HepG2 (cell line): ENCODE data around the gene DLX1. TPM values are rescaled to one million over a fixed set of nuclear protein-coding genes. Genes with fewer than 3 reads are reported as not detected.

Experiments used
- EP300 ChIP-seq, 3 experiments: sonication (generic) in 1 of 3; formaldehyde crosslinking in 1 of 3; IDR thresholded peaks; 2 replicates each; pipeline versions ENCODE4 v1.5.1 to v1.6.1; 2011 to 2020; ENCODE audit warnings: low read depth in 2 of 3, low read length in 2 of 3, borderline replicate concordance in 1 of 3, improper control_type of control experiment in 1 of 3, mild to moderate bottlenecking in 1 of 3, missing genetic modification reagents in 1 of 3, moderate library complexity in 1 of 3
- FOXA1 ChIP-seq, 2 experiments: fragments of 450-650 bp in 1 of 2; sonication (generic) in 1 of 2; formaldehyde crosslinking in 1 of 2; IDR thresholded peaks; 2 replicates each; pipeline versions ENCODE4 v1.4.0 to v1.6.1; 2016 to 2020; ENCODE audit warnings: missing genetic modification reagents in 1 of 2
- KLF6 ChIP-seq: IDR thresholded peaks from 2 replicates; pipeline ENCODE4 v1.8.0; 2016; ENCODE audit warnings: missing biosample characterization, missing genetic modification reagents
- MXI1 ChIP-seq: IDR thresholded peaks from 3 replicates; pipeline ENCODE4 v1.6.1; 2012; ENCODE audit warnings: low read depth, low read length, inconsistent platforms, borderline replicate concordance
- NONO ChIP-seq, 2 experiments: fragments of 450-650 bp in 1 of 2; sonication (generic) in 1 of 2; formaldehyde crosslinking in 1 of 2; IDR thresholded peaks in 1 of 2; conservative IDR thresholded peaks in 1 of 2; 2 replicates each; pipeline versions ENCODE4 v1.6.1 to v1.8.0; 2017 to 2022; ENCODE audit warnings: mild to moderate bottlenecking in 1 of 2, missing genetic modification reagents in 1 of 2, moderate library complexity in 1 of 2
- SOX5 ChIP-seq: IDR thresholded peaks from 2 replicates; pipeline ENCODE4 v1.6.1; 2016; ENCODE audit warnings: borderline replicate concordance
- TAF15 ChIP-seq: fragments of 200-400 bp; formaldehyde crosslinking; IDR thresholded peaks from one replicate; pipeline ENCODE4 v1.6.1; 2018; ENCODE audit warnings: mild to moderate bottlenecking, low read depth, low read length; ENCODE audit not compliant: poor library complexity, severe bottlenecking
- THYN1 ChIP-seq: sonication (generic); formaldehyde crosslinking; IDR thresholded peaks from 2 replicates; pipeline ENCODE4 v1.8.1; 2023; ENCODE audit warnings: low read depth, mild to moderate bottlenecking, moderate library complexity, missing genetic modification reagents, borderline replicate concordance
- ZBTB38 ChIP-seq: sonication (generic); formaldehyde crosslinking; IDR thresholded peaks from 2 replicates; pipeline ENCODE4 v1.5.1; 2020; ENCODE audit warnings: mild to moderate bottlenecking, missing genetic modification reagents
- ZNF10 ChIP-seq: sonication (generic); formaldehyde crosslinking; IDR thresholded peaks from 2 replicates; pipeline ENCODE4 v1.4.0; 2020; ENCODE audit warnings: mild to moderate bottlenecking, low read depth, missing genetic modification reagents, borderline replicate concordance
- ZNF556 ChIP-seq: sonication (generic); formaldehyde crosslinking; IDR thresholded peaks from 2 replicates; pipeline ENCODE4 v1.4.0; 2020; ENCODE audit warnings: mild to moderate bottlenecking, missing genetic modification reagents, borderline replicate concordance
- ZNF619 ChIP-seq: sonication (generic); formaldehyde crosslinking; IDR thresholded peaks from 2 replicates; pipeline ENCODE4 v1.4.0; 2020; ENCODE audit warnings: mild to moderate bottlenecking, missing genetic modification reagents
- polyA plus RNA-seq, 8 experiments: library from polyadenylated mRNA; depleted of rRNA in 3 of 8; stranded (reverse) in 7 of 8; unstranded in 1 of 8; fragments of >200 nt; fragmentation: Illumina TruSeq in 4 of 8; extraction: Trizol in 4 of 8; gene quantifications; 2 replicates each; pipeline versions ENCODE4 v1.2.1 to v1.2.3, GENCODE V29; 2011 to 2016; ENCODE audit warnings: low read depth in 4 of 8, missing spikeins in 1 of 8, mixed read lengths in 1 of 8; ENCODE audit not compliant: insufficient read depth in 1 of 8
- total RNA-seq, 5 experiments: library from RNA; depleted of rRNA; stranded (reverse); fragments of >200 nt; fragmentation: Illumina TruSeq; extraction: Trizol; gene quantifications; 2 replicates each; pipeline ENCODE4 v1.2.3, GENCODE V29; 2016; ENCODE audit warnings: low read depth in 1 of 5
- TF ChIP-seq, protein P1 (sequence below): sonication (generic); formaldehyde crosslinking; IDR thresholded peaks from 2 replicates; pipeline ENCODE4 v1.5.1; 2020; ENCODE audit warnings: mild to moderate bottlenecking, missing genetic modification reagents, moderate library complexity
- TF ChIP-seq, protein P2 (sequence below): sonication (generic); formaldehyde crosslinking; IDR thresholded peaks from 2 replicates; pipeline ENCODE4 v1.4.0; 2020; ENCODE audit warnings: mild to moderate bottlenecking, missing genetic modification reagents
- TF ChIP-seq, protein P3 (sequence below): sonication (generic); formaldehyde crosslinking; IDR thresholded peaks from 2 replicates; pipeline ENCODE4 v1.4.0; 2020; ENCODE audit warnings: mild to moderate bottlenecking, missing genetic modification reagents

The DLX1 gene
- total and polyA plus RNA-seq, 2 of the 13 experiments (the other 11 are each of a cell fraction or from before 2014, with no cell fraction given) = 0.18 to 0.86 TPM

DNA sequence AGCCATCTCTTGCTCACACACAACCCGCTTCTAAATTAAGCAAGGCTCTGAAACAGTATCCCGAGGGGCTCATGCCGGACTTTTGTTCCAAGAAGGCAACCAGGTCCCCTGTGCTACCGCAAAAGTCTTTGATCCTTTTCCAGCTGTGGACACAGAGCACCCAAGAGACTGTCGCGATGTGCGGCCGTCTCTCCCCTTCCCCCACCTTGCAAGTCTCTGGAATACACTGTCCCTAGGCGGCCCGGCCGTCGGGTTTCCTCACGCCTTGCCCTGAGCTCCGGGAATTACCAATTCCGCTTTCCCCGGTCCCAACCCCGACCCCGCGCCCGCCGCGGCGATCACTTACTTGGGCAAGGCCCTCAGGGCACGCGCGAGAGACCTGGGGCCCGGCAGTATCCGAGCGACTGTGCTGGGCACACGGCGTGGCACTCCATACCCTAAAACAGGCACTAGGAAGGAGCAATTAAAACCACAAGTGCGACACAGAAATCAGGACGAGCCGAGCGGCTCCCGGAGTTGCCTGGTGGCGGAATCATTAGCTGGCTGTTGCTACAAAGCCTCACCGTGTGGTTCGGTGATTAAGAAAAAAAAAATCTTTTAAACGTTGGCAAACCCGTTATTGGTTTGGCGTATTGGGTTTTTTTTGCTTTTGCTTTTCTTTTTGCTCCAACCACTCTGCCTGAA, 2.2 kb upstream of the DLX1 start (continued):
- TF ChIP-seq, protein P1, sequence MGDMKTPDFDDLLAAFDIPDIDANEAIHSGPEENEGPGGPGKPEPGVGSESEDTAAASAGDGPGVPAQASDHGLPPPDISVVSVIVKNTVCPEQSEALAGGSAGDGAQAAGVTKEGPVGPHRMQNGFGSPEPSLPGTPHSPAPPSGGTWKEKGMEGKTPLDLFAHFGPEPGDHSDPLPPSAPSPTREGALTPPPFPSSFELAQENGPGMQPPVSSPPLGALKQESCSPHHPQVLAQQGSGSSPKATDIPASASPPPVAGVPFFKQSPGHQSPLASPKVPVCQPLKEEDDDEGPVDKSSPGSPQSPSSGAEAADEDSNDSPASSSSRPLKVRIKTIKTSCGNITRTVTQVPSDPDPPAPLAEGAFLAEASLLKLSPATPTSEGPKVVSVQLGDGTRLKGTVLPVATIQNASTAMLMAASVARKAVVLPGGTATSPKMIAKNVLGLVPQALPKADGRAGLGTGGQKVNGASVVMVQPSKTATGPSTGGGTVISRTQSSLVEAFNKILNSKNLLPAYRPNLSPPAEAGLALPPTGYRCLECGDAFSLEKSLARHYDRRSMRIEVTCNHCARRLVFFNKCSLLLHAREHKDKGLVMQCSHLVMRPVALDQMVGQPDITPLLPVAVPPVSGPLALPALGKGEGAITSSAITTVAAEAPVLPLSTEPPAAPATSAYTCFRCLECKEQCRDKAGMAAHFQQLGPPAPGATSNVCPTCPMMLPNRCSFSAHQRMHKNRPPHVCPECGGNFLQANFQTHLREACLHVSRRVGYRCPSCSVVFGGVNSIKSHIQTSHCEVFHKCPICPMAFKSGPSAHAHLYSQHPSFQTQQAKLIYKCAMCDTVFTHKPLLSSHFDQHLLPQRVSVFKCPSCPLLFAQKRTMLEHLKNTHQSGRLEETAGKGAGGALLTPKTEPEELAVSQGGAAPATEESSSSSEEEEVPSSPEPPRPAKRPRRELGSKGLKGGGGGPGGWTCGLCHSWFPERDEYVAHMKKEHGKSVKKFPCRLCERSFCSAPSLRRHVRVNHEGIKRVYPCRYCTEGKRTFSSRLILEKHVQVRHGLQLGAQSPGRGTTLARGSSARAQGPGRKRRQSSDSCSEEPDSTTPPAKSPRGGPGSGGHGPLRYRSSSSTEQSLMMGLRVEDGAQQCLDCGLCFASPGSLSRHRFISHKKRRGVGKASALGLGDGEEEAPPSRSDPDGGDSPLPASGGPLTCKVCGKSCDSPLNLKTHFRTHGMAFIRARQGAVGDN (CRISPR knock-in tag) = peak; percentile 51
- no peak for TF ChIP-seq ZNF556 (CRISPR knock-in tag)
- TF ChIP-seq, protein P2, sequence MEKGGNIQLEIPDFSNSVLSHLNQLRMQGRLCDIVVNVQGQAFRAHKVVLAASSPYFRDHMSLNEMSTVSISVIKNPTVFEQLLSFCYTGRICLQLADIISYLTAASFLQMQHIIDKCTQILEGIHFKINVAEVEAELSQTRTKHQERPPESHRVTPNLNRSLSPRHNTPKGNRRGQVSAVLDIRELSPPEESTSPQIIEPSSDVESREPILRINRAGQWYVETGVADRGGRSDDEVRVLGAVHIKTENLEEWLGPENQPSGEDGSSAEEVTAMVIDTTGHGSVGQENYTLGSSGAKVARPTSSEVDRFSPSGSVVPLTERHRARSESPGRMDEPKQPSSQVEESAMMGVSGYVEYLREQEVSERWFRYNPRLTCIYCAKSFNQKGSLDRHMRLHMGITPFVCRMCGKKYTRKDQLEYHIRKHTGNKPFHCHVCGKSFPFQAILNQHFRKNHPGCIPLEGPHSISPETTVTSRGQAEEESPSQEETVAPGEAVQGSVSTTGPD (CRISPR knock-in tag) = no peak
- TF ChIP-seq TAF15 = no peak
- no peak for TF ChIP-seq NONO (IDR thresholded peaks at IDR 0.05)
- TF ChIP-seq NONO (CRISPR knock-in tag; conservative IDR thresholded peaks at IDR 0.05) = no peak
- TF ChIP-seq SOX5 (CRISPR knock-in tag) = no peak
- peak; percentile 57; the same call in 1 of the 2 replicates for TF ChIP-seq ZBTB38
- TF ChIP-seq KLF6 (CRISPR knock-in tag) = no peak
- no peak for TF ChIP-seq THYN1 (CRISPR knock-in tag)
- TF ChIP-seq, protein P3, sequence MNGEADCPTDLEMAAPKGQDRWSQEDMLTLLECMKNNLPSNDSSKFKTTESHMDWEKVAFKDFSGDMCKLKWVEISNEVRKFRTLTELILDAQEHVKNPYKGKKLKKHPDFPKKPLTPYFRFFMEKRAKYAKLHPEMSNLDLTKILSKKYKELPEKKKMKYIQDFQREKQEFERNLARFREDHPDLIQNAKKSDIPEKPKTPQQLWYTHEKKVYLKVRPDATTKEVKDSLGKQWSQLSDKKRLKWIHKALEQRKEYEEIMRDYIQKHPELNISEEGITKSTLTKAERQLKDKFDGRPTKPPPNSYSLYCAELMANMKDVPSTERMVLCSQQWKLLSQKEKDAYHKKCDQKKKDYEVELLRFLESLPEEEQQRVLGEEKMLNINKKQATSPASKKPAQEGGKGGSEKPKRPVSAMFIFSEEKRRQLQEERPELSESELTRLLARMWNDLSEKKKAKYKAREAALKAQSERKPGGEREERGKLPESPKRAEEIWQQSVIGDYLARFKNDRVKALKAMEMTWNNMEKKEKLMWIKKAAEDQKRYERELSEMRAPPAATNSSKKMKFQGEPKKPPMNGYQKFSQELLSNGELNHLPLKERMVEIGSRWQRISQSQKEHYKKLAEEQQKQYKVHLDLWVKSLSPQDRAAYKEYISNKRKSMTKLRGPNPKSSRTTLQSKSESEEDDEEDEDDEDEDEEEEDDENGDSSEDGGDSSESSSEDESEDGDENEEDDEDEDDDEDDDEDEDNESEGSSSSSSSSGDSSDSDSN = peak; percentile 45; the same call in 1 of the 2 replicates
- TF ChIP-seq ZNF619 (CRISPR knock-in tag) = 0 out of 2 replicates have a peak, but pooled peaks have one; percentile 56
- TF ChIP-seq ZNF10 (CRISPR knock-in tag) = no peak
- TF ChIP-seq MXI1 = no peak
- TF ChIP-seq FOXA1 (IDR thresholded peaks at IDR 0.05) = no peak
- no peak for TF ChIP-seq FOXA1 (CRISPR knock-in tag; IDR thresholded peaks at IDR 0.05)
- no peak for TF ChIP-seq EP300 (IDR thresholded peaks at IDR 0.05; ENCODE audit: low read depth in 2 of 2, low read length in 2 of 2)
- TF ChIP-seq EP300 (CRISPR knock-in tag; IDR thresholded peaks at IDR 0.05; ENCODE audit: borderline replicate concordance) = no peak
